GM18508 (cell line): Measurements from ENCODE around the gene MRPL47.

Experiments used
- ATAC-seq: cut with Tn5 transposase; IDR thresholded peaks from one replicate; pipeline ENCODE4 v1.9.1; 2021; ENCODE audit warnings: moderate number of reproducible peaks; ENCODE audit not compliant: insufficient read depth, unreplicated experiment

The MRPL47 gene

DNA sequence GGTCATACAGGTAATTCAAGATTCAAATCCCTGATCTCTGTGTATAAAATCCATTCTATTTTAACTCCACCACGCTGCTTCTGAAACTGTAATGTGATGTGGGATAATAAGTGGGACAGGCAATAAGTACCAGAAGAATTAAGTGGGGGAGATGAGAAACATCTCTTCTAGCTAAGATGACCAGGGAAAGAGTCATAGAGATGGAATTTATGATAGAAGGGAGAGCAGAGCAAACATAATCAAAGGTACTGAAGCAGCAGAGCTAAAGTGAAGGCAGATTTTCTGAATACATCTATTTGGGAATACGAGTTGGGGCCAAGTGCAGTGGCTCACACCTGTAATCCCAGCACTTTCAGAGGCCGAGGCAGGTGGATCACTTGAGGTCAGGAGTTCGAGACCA is 4.9 kb downstream of the MRPL47 start:
- no peak for ATAC-seq

DNA sequence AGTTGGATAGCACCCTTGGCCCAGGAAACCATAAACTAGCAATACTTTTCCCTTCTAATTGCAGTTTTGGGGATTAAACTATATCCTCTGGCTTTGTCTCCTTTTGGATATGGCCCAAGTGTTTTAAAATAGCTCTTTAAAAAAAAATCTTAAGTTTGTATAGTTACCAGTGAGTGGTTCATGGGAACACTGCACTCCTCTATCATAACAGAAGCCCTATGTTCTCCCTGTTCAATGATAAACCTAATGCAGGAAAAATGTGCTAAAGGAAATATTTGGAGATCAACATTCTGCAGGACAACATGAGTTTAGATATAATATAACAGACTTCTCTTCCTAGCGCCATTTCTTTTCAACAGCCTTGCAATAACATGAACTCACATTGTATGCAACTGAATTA is 13.1 kb downstream of the MRPL47 start:
- ATAC-seq, result no peak

DNA sequence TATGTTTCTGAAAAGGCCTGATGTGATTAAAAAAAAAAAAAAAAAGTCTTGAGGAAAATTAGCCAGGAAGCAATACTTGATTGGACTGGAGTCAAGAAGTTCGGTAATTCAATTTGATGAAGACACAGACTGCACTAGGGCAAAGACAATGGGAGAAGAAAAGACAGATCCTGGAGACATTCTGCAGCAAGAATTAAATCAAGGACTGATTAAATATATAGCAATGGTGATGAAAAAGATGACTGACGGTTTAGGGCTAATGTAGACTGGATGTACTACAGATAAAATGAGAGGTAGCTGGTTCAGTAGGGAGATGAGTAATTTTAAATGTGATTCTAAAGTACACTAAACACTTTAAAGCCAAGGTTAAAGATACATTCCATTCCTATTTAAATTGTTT is 13.8 kb downstream of the MRPL47 start:
- no peak for ATAC-seq

DNA sequence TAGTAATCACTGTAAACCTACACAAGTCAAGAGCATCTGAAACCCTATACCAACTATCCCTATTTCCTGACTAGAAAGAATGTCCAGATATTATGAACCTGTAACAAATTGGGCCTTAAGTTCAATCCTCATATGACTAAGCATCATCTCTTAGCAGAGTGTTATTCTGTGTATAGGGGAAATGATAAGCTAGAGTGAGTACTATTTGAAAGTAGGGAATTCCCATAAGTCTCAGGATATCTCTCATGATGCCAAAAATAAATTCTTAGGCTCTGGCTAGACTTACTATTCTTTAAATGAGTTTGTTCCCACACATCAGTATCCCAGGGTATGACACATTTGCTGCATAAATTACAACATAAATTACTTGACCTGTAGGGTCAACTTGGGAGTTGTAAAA is 15.3 kb downstream of the MRPL47 start:
- ATAC-seq, result peak; percentile 71

DNA sequence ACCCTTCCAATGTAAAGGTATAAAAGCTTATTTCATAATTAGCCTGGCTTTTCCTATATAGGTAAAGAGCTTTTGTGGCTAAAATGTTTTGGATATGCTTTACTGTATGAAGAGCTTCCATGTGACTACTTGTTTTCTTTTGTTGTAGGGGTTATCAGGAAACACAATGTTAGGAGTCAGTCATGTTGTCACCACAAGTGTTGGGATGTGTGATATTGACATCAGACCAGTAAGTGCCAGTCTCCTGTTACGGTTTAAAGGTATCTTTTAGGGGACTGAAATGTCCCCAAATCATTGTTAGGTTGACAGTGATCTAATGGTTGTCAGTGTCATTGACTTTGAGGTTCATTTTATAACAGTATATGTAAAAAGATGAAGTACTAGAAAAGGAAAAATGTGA is 23.4 kb downstream of the MRPL47 start:
- no peak for ATAC-seq

DNA sequence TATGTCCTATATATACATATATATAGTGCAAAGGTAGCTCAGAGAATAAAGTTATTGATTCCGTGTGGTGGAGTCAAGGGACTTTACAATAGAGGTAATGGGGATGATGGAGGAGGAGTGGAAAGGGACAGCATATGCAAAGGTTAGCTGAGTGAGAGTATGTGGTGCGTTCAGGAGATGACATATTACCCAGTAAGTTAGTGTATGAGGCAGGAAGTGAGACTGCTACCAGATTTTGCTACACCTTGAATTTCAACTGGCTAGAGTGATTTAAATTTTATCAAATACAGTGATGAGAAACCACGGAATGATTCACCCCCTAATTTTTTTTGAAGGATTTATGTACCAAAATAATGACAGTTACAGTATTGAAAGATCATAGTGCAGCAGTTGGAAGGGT is 38.9 kb downstream of the MRPL47 start:
- peak; percentile 26 for ATAC-seq

DNA sequence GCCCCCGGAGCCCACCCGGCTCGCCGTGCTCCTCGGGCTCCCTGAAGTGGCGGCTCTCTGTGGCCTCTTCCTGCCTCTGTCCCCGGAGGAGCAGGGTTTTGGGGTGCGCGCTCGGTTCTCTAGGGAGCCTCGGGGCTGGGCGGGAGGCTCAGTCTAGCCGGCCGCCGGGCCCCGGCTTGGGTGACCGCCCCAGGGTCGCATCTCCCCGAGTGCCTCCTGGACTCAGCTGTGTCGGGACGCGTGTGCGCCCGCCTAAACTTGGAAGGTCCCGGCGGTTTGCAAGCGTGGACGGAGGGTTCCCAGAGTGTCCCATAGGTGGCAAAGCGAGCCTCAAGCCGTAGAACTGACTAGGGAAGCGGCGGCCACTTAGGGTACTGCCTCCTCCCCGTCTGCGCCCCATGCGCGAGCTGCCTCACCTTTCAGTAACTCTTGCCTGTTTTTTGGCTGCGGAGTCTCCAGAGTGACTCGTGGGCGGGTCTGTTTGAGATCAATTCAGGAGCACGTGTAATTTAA is 41.1 kb downstream of the MRPL47 start:
- peak; percentile 34 for ATAC-seq

DNA sequence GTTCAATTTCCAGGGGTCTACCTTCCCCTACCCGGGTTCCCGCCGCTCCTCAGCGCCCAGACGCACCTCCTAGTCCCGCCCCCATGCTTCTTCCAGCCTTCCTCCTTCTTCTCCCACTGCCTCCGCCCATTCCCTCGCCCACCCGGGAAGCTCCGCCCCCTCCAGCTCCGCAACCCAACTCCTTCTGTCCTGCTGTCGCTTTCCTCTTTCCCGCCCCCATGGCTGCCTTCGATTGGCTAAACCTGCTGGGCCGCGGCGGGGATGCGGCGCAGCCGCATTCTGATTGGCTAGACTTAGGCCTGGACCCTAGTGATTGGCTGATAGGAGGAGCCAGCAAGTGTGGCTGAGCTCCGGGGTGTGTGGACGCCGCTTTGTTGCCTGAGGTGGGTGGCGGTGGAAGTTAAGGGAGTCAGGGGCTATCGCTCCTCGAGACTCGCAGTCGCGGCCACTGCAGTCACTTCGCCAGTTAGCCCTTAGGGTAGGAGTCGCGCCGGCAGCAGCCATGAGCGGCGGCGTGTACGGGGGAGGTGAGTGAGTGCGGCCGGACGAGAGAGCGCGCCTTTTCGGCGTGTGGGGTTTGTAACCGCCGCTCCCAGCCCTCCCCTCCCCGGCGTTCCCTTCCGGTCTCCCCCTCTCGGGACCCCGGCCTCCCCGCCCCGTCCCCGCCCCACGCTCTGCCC is 41.7 kb downstream of the MRPL47 start, which contains the start of gene ACTL6A:
Gene ACTL6A, plus strand, starts transcription at position 336 of the 680 bp plus-strand sequence. Its CDS starts 167 bp downstream, at position 503.
- ATAC-seq, result peak; percentile 90

DNA sequence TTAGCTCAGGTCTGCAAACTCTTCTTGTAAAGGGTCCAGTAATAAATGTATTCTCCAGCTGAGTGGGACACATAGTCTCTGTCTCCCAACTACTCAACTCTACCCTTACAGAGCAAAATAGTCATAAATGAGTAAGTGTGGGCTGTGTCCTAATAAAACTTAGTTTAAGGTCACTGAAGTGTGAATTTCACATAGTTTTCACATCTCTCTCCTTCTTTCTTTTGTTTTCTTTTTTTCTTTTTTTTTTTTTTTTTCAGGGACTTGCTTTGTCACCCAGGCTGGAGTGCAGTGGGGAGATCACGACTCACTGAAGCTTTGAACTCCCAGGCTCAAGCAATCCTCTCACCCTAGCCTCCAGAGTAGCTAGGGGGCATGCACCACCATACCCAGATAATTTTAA is 43.6 kb downstream of the MRPL47 start:
- no peak for ATAC-seq

DNA sequence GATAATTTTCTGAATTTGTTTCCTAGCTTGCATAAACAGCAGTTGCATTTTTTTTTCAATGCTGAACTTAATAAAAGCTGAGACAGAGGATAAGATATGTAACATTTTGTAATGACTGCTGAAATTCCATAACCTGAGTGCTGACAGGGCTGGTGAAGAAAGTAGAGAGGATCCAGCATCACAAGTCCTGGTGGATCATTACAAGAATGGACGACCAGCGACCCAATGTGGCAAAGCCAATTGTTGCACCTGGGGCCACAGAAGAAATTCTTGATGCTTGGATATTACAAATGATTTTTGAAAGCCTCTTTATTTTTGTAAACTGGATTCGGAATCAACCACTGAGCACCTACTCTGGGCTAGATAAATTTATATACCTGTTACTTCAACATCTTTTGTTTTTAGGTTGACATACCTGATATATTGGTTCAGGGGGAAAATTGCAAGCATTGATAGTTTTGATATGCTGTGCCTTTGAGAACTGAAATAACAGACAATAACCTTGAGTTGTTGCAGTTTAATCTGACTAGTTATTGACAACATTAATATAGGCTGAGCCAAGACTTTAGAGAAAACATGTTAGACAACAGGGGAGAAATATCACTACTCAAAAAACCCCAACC is 45.6 kb downstream of the MRPL47 start:
- ATAC-seq, result no peak

DNA sequence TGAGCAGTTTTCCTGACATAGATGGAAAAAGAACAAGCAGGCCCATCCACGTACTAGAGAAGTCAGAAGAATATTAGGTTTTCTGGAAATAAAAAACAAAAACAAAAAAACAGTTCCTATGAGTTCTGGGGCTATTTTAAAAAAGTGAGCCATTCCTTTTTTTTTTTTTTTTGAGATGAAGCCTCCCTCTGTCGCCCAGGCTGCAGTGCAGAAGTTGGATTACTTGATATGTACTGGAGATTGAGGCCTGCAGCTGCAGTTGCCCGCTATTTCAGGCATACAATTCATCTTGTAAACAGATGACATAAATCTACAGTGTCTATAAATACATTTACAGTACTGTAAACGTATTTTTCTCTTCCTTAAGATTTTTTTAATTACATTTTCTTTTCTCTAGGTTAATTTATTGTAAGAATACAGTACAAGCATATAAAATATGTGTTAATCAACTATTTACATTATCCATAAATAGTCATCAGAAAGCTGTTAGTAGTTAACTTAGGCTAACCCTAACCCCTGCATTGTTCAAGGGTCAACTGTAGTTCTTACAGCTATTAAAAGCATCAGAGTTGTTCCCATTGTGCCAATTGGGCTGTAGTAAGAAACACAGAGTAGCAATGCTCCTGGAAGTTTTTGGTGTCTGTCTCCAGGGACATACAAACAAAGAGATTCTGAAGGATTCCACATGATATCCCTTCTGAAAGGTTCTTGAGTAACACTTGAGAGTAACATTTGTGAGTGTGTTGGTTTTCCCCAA is 52.9 kb downstream of the MRPL47 start:
- ATAC-seq, result no peak

DNA sequence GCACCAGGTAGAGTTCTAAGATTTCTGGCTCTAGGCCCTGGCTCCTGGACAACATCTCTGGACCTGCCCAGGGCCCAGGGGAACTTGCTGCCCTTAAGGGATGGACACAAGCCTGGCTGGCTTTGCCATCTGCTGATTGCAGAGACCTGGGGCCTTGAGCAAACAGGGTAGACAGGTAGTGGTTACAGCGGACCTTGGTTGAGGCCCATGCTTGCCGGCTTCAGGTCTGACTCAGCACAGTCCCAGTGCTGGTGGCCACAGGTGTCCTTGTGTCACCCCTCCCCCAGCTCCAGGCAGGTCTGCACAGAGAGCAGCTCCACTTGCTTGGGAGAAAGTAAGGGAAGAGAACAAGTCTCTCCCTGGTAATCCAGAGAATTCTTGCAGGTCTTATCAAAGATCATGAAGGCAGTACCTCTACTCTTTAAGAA is 57.6 kb downstream of the MRPL47 start:
- ATAC-seq, result no peak

DNA sequence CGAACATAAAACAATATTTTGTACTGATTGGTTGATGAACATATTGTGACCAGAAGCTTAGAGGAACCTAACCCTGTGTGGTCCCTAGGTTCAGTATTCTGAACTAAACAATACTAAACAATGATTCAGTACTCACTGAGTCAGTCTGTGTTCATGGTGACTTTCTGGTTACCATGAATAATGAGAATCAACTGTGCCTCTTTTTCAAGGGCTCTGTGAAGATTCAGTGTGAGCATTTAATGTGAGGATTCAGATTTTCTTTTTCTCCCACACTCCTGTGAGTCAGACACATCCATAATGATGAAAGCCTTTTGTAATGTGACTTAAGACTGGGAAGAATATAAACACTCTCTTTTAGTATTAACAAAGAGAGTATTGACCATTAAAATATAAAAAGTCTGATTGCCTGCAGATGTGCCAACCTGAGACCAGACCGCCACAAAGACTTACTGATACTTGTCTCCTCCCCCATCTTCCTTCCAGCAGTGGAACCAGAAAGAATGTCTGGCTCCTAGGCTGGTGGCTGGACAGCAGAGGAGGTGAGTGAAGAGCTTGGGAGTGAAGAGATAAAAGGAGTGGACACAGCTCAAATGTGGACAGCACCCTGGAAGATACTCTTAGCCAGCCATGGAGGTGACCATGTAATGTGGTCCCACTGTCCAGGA is 59.3 kb downstream of the MRPL47 start:
- no peak for ATAC-seq

DNA sequence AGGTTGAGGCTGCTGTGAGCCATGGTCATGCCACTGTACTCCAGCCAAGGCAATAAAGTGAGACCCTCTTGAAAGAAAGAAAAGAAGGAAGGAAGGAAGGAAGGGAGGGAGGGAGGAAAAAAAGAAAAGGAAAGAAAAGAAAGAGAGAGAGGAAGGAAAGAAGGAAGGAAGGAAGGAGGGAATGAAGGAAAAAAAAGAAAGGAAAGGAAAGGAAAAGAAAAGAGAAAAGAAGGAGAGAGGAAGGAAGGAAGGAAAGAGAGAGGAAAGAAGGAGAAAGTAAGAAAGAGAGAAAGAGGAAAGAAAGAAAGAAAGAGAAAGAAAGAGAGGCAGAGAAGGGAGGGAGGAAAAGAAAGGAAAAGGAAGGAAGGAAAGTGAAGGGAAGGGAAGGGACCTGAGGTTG is 62.1 kb downstream of the MRPL47 start:
- ATAC-seq, result no peak

DNA sequence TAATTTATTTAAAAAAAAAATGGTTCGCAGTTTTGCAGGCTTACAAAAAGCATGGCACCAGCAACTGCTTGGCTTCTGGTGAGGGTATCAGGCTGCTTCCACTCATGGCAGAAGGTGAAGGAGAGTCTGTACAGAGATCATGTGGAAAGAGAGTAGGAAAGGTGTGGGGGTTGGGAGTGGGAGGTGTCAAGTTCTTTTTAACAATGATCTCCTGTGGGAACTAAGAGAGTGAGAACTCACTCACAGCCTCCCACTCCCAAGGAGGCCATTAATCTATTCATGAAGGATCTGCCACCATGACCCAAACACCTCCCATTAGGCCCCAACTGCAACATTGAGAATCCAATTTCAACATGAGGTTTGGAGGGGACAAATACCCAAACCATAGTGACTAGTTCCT is 62.8 kb downstream of the MRPL47 start:
- ATAC-seq, result no peak

DNA sequence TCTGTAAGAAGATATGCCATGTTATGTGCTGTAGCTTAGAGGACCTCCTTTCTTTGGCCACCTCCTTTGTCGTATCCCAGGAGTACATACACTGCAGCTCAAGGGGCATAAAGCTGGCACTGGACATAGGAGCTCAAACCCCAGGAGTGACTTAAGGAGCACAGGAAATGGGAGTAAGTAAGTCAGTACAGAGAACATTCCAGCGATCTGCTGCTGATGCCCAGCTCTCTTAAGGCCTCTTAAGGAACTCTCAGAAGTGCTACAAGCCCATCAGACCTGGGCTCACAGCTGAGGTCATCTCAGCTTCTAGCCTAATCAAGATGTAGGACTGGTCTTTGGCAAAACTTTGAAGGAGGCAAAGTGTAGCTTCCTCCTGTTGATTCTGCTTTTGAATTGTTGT is 63.3 kb downstream of the MRPL47 start:
- no peak for ATAC-seq
